HG03039 (cell line): ENCODE measurements around the gene UFSP2.

ENCODE experiments used
- ATAC-seq: cut with Tn5 transposase; IDR thresholded peaks from one replicate; pipeline ENCODE4 v1.9.1; 2021; ENCODE audit warnings: mild to moderate bottlenecking, moderate library complexity; ENCODE audit not compliant: unreplicated experiment

The UFSP2 gene

GRCh38 chr4:185426960-185427688 is 1.4 kb upstream of the UFSP2 start:
- no peak for ATAC-seq

- peak; percentile 2 for ATAC-seq
Measured at GRCh38 chr4:185424905-185425646, 688 bp downstream of the UFSP2 start.

- ATAC-seq, result no peak
Measured at GRCh38 chr4:185421366-185422124, 4.2 kb downstream of the UFSP2 start.

GRCh38 chr4:185416955-185417354 is 8.8 kb downstream of the UFSP2 start:
- ATAC-seq, result no peak

GRCh38 chr4:185412412-185412811 is 13.4 kb downstream of the UFSP2 start:
- no peak for ATAC-seq

- no peak for ATAC-seq
Measured at GRCh38 chr4:185411849-185412248, 13.9 kb downstream of the UFSP2 start.

GRCh38 chr4:185408432-185408831 is 17.3 kb downstream of the UFSP2 start:
- no peak for ATAC-seq

- ATAC-seq, result peak; percentile 57
Measured at GRCh38 chr4:185405296-185405999, 20.3 kb downstream of the UFSP2 start.

GRCh38 chr4:185404031-185404430 is 21.7 kb downstream of the UFSP2 start:
- no peak for ATAC-seq

- no peak for ATAC-seq
Measured at GRCh38 chr4:185399466-185399865, 26.3 kb downstream of the UFSP2 start.

GRCh38 chr4:185398618-185399017 is 27.1 kb downstream of the UFSP2 start:
- no peak for ATAC-seq

- no peak for ATAC-seq
Measured at GRCh38 chr4:185396724-185397385, 28.9 kb downstream of the UFSP2 start, which contains the start of gene ANKRD37. ANKRD37 (plus strand) TSS chr4:185396841; CDS start chr4:185396924, 83 bp downstream.

- peak; percentile 80 for ATAC-seq
Measured at GRCh38 chr4:185395956-185396723, 29.6 kb downstream of the UFSP2 start.

GRCh38 chr4:185395238-185395955 is 30.4 kb downstream of the UFSP2 start, which contains the start of gene LRP2BP:
LRP2BP (minus strand) TSS chr4:185395924; CDS start chr4:185378186, 17,738 bp downstream.
- no peak for ATAC-seq

GRCh38 chr4:185394568-185395237 is 31.1 kb downstream of the UFSP2 start:
- ATAC-seq, result no peak

GRCh38 chr4:185392156-185392555 is 33.6 kb downstream of the UFSP2 start:
- no peak for ATAC-seq

- ATAC-seq, result no peak
Measured at GRCh38 chr4:185390941-185391340, 34.8 kb downstream of the UFSP2 start.

- no peak for ATAC-seq
Measured at GRCh38 chr4:185387957-185388356, 37.8 kb downstream of the UFSP2 start.
